ENCODE measurements around the gene NOS1AP.

The NOS1AP gene

DNA sequence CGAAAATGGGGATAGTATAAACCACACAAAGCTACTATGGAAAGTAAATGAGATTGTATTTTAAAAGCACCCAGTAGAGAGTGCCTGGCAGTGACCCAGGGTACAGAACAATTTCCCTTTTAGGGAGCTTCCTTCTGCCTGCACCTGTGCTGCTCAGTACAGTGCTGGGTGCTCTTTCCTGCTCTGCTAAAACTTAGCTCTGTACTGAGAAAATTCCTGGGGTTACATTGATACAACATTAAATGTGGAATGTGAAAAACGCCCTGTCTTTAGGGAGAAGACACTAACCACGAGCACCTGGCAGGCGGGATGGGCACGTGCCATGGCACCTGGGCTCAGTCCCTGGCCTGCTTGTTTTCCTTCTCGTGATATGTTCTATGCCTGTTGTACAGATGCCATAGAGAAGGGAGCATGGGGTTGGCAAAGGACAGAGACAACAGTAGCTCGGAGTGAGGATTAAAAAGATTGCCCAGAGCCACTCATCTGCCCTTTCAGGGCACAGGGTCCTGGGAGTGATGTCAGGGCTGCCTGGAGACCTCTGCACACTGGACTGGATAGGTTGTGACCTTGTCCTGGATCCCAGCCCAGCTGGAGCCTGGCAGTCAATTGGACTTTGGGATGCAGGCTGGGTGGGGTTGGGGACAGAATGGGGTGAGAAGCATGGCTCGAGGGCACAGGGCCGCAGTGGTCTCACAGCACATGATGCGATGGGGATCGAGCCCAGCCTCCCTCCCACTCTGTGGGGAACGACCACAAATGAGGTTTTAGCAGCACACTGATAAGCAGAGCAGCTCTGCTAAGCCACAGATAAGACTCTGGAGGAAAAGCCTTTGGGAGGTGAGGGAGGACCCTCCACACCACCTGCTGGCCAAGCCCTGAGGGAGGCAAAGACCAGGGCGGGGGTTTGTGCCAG lies 302.9 kb downstream of the NOS1AP start:
- no peak for DNase-seq

GRCh38 chr1:162373072-162373427 lies 303.6 kb downstream of the NOS1AP start:
- DNase-seq, result no peak

- DNase-seq, result no peak
Observed at GRCh38 chr1:162373541-162374260, 304.2 kb downstream of the NOS1AP start.

DNA sequence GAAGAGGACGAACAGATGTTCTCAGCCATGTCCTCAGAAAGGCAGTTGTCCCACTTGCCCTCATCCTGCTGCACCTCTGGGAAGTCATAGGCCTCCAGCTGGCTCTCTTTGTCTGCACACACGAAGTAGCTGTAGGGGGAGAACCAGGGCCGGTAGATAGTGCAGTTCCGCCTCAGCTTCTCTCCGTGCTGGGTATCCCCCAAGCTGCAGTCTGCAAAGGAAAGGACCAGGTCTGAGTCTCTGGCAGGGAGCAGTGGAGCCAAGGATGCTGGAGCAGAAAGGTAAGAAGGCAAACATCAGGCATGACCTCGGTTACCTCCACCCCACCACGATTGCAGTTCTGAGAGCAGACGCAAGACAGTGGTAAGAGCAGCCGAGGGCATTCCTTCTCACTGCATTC lies 304.9 kb downstream of the NOS1AP start:
- no peak for DNase-seq

DNA sequence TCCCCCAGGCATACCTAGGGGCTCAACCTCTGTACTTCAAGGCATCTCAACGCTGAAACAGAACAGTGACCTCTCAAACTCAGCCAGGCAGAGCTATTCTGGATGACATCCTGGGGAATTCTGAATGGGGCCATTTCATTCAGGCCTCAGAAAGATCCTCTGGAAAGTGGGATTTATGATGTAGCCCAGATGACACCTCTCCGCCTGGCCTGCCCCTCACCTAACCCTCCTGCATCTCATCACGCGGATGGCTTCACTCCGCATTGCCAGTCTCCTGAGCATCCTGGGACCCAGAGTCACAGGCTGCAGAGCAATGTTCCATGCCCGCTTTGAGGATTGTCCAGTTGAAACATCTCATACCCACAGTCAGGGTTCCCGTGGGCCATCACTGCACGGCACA lies 306.0 kb downstream of the NOS1AP start:
- no peak for DNase-seq

- no peak for DNase-seq
Observed at GRCh38 chr1:162376691-162377090, 307.2 kb downstream of the NOS1AP start, which contains the start of gene SPATA46. SPATA46 (minus strand) TSS chr1:162376854; CDS start chr1:162376790, 64 bp downstream.

GRCh38 chr1:162380061-162380846 lies 310.8 kb downstream of the NOS1AP start:
- DNase-seq, result no peak

DNA sequence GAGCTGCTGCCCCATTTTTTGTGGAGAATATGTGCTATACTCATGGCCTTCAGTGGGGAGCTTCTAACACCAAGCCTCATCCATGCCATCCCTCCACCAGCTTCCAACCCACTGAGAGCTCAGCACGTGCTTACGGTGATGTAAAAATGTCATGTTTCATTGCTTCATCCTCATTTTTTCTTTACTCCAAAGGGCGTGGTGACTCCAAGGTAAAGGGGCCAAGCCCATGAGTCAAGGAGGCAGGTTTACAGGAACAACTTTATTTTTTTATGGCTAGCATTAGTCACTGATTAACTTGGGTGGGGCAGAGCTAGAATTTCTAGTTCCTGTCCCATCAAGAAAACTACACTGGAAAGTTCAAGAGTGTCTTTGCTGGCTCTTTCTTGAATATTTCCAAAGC lies 311.9 kb downstream of the NOS1AP start, which contains the start of gene C1orf226:
C1orf226 (plus strand) TSS at position 346 of the 400 bp plus-strand sequence. CDS start 174 bp downstream, outside the sequence.
- no peak for DNase-seq

- DNase-seq, result no peak
Observed at GRCh38 chr1:162381941-162382750, 312.7 kb downstream of the NOS1AP start.

DNA sequence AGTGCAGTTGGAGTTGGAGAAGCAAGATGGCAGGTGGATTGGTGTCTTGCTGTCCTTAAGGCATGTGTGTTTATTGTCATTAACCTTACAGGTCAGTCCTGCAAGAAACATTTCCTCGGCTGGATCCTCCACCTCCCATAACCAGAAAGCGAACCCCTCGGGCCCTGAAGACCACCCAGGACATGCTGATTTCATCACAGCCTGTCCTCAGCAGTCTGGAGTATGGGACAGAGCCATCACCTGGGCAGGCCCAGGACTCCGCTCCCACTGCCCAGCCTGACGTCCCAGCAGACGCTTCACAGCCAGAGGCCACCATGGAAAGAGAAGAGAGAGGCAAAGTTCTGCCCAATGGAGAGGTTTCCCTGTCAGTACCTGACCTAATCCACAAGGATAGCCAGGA lies 313.6 kb downstream of the NOS1AP start:
- DNase-seq, result no peak

DNA sequence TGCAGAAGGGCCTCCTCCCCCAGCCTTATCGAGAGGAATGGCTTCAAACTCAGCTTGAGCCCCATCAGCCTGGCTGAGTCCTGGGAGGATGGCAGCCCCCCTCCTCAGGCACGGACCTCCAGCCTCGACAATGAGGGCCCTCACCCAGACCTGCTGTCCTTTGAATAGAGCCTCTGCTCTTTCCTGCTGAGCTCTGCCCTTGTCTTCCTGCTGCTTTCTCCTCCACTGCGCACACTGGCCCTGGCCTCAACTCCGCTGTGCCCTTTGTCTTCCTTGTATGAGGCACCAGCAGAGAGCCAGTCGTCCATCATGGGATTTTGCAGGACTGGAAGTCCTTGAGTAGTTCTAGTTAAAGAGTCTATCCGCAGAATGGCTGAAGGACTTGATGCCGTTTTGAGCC lies 314.0 kb downstream of the NOS1AP start:
- no peak for DNase-seq

- no peak for DNase-seq
Observed at GRCh38 chr1:162384116-162384515, 314.6 kb downstream of the NOS1AP start.

- DNase-seq, result no peak
Observed at GRCh38 chr1:162384601-162385279, 315.2 kb downstream of the NOS1AP start.

DNA sequence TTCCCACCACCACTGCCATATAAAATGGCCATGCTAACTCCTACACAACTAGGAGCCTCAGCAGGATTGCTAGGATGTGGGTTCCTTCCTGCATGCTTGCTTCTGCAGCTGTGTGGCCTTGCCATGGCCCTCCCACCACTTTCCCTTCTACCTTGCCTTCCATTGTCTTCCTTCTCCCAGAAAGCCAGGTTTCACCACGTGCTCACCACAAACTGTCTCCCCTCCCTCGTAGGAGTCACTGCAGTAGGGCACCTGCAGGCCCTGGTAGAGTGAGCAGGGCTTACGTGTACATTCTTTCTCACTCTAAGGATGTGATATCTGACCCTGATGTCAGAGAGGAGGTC lies 315.8 kb downstream of the NOS1AP start:
- no peak for DNase-seq

DNA sequence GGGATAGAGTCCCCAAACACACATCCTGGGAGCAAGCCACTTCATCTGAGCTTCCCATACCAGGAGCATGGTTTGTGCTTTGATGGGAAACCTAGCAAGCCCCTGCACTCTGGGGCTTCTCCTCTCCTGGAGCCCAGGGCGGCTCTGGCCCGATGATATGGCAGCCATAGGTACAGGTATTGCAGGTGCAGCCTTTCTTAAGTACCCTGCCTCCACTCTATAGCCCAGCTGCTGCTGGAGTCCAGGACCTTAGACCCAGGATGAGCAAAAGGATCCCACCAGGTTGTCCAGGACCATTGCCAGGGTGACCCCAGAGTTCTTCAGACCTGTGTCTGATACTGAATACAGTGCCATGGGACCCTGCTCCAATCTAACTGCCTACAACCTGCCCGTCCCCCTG lies 316.2 kb downstream of the NOS1AP start:
- DNase-seq, result no peak

DNA sequence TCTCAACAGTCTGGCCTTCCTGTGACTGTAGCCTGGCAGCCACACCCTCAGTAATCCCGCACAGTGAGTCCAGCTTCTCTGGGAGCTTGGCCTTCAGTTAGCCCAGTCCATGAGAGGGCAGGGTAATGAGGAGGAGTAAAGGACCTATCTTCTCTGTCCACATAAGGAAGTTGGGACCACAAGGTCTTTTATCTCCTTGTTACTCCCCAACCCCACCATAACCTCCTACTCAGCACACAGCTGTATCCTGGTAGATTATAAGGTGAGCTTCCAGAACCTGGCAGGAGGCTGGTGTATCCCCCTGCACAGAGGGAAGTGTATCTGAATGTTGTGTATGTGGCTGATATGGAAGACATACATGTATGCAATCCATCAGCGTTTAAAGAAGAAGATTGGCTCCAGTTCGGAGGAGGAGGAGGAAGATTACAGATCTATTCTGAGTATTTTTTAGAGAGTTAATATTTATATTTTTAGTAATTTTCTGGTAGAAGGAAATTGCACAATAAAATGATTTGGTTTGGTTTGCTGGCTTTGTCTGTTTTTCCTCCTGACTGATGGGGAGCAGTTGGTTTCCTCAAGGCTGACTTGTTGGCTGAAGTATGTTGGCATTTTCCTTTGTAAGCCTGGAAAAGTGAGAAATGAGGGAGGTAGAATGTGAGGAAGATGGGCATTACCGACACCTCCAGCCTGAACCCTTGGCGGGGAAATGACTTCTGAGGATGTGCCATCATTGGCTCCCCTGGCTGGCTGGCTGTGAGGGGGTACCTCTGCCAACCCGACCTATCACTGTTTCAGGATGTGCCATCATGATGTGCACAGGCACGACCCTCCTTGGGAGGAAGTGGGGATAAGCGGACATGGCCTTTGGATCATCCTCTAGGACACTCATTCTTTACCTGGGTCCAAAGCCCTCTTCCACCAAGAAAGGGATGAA lies 317.1 kb downstream of the NOS1AP start:
- no peak for DNase-seq

DNA sequence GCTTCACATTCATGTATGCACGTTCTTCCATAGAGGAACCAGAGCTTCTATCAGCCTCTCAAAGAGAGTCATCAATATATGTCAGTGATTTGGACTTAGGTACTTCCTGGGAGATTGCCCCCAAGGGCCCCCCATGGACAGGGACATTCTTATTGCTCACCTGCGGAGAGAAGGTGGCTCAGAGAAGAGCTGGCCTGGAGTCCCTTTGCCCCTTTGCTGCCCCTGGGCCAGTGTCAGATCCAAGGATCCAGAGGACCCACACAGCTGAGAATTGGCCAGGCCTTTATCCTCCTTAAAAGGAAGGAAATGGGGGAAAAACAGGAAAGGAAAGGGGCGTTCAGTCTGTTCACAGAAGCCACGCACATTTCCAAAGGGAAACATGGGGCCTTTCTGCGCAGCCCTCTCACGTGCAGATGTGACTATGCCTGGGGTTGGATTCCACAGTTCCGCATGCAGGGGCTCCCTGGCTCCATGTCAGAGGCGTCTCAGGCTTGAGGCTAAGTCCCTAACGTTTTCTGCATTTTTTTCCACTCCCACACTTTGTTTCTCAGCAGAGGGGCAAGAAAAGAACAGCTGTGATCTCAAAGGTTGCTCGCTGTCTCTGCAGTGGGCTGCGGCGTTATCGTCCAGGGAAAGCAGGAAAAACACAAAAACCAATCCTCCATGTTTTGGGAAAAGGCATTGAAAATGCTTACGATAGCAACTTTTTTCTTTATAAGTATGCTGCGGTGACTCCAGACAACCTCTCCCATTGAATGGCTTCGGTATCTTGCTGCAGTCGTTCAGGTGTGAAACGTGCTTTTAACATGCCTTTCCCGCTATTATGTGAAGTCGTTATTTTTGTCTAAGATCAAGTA lies 318.0 kb downstream of the NOS1AP start:
- no peak for DNase-seq

- DNase-seq, result no peak
Observed at GRCh38 chr1:162388083-162388594, 318.6 kb downstream of the NOS1AP start.

- DNase-seq, result no peak
Observed at GRCh38 chr1:162388615-162389014, 319.1 kb downstream of the NOS1AP start.
